Activated CD4-positive, alpha-beta memory T cell treated with anti-CD3 and anti-CD28 coated beads for 36 hours (primary cell): ENCODE results near the gene TMEM214. TPM values are rescaled to one million over a fixed set of nuclear protein-coding genes. Genes with fewer than 3 reads are reported as not detected.

Experiments used
- CTCF ChIA-PET: fragments of 350-600 bp; sonication (Branson Sonifier 250); formaldehyde crosslinking; loops from one replicate; lab custom pipeline; 2021; ENCODE audit warnings: antibody characterized with exemption, inconsistent platforms; lab: Charles Lee
- POLR2A ChIA-PET: fragments of 350-600 bp; sonication (Branson Sonifier 250); formaldehyde crosslinking; loops from one replicate; lab custom pipeline; 2021; ENCODE audit warnings: antibody characterized with exemption; lab: Charles Lee
- DNase-seq: peaks from one replicate; pipeline ENCODE4 v3.0.0-alpha.2; 2020
- H3K27ac Mint-ChIP-seq: one replicate; pipeline ENCODE4 v1.8.0; 2021; ENCODE audit warnings: mixed read lengths
- H3K27me3 Mint-ChIP-seq: one replicate; pipeline ENCODE4 v1.8.0; 2021; ENCODE audit warnings: mixed read lengths
- H3K36me3 Mint-ChIP-seq: one replicate; pipeline ENCODE4 v1.8.0; 2021; ENCODE audit warnings: mixed read lengths
- H3K4me1 Mint-ChIP-seq: one replicate; pipeline ENCODE4 v1.8.0; 2021; ENCODE audit warnings: low read depth, mixed read lengths
- H3K4me3 Mint-ChIP-seq: one replicate; pipeline ENCODE4 v1.8.0; 2021; ENCODE audit warnings: mild to moderate bottlenecking, mixed read lengths
- H3K9me3 Mint-ChIP-seq: one replicate; pipeline ENCODE4 v1.8.0; 2021; ENCODE audit warnings: mixed read lengths
- intact Hi-C: fragments of 100-400 bp; cut with micrococcal nuclease; formaldehyde crosslinking; loops from one replicate; pipeline ENCODE4 v1.15.1; 2023
- total RNA-seq, 2 experiments: library from RNA; stranded (reverse); gene quantifications; one replicate each; pipeline ENCODE4 v1.2.3, GENCODE V29; 2021

The TMEM214 gene
- total RNA-seq, 2 experiments from 2014 or later = 52.4 to 60.1 TPM

- Mint-ChIP-seq H3K4me3 (no peak overlapping the region), H3K36me3 (no peaks in the 10 kb centered on the region), H3K9me3 (no peaks in the 10 kb centered on the region), H3K27me3 (peaks cover 1% of the 10 kb centered on the region), H3K4me1 (peaks cover 5% of the 10 kb centered on the region), H3K27ac (no peak overlapping the region)
- POLR2A ChIA-PET = no interaction called here
- CTCF ChIA-PET = interaction anchor here (1.1 to 6.4 kb wide), 4 partner anchors 10 to 169 kb away, joined by 4 to 205 read pairs (median 6); no protein-coding TSS in a partner anchor
- intact Hi-C loops = loop anchor here (10.0 kb wide), 1 partner anchor 170 kb away; the partner anchor contains the start of gene DPYSL5
- DNase-seq = no peak
Observed at GRCh38 chr2:27014771-27015433, 17.9 kb upstream of the TMEM214 start.

- Mint-ChIP-seq H3K4me3 (no peak overlapping the region), H3K4me1 (no peaks in the 10 kb centered on the region), H3K9me3 (no peaks in the 10 kb centered on the region), H3K36me3 (no peaks in the 10 kb centered on the region), H3K27me3 (no peaks in the 10 kb centered on the region), H3K27ac (no peak overlapping the region)
- peak; percentile 54 for DNase-seq
- POLR2A ChIA-PET = no interaction called here
- CTCF ChIA-PET = interaction anchor here (0.6 to 6.4 kb wide), 39 partner anchors 8 to 282 kb away, joined by 3 to 205 read pairs (median 4); partner anchors contain the start of genes AGBL5, MAPRE3, OST4 and TMEM214
- intact Hi-C loops = loop anchor here (1.0 to 10.0 kb wide), 2 partner anchors 56 to 172 kb away; partner anchors contain the start of gene DPYSL5
Observed at GRCh38 chr2:27016801-27017325, 15.9 kb upstream of the TMEM214 start.

DNA sequence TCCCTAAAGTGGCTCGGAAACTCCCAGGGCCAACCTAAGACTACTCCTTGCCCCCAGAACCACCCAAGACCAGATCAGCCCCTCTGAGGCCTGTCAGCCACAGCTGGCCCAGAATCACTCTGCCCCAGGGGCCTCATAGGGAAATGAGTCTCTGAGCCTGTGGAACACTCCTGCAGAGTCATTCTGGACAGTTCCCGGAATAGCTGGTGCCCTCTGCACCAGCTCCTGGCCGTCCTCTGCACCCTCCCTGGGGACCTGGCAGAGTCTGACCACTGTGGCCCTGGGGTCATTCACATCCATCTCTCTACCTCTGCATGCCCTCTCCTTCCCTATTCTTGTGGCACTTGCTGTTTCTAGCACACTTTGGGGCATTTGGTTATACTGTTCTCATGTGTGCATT is 14.6 kb upstream of the TMEM214 start:
- no peaks in the 10 kb centered on the region for H3K36me3 Mint-ChIP-seq
- ChIA-PET CTCF (interaction anchor here (1.2 to 6.4 kb wide), 7 partner anchors 36 to 172 kb away, joined by 3 to 205 read pairs (median 5); no protein-coding TSS in a partner anchor), POLR2A (no interaction called here)
- no peak overlapping the region for H3K27ac Mint-ChIP-seq
- no peaks in the 10 kb centered on the region for H3K27me3 Mint-ChIP-seq
- H3K9me3 Mint-ChIP-seq = no peaks in the 10 kb centered on the region
- no peak overlapping the region for H3K4me3 Mint-ChIP-seq
- intact Hi-C loops = loop anchor here (10.0 kb wide), 1 partner anchor 173 kb away; the partner anchor contains the start of gene DPYSL5
- no peak for DNase-seq
- no peaks in the 10 kb centered on the region for H3K4me1 Mint-ChIP-seq

GRCh38 chr2:27019459-27019858 is 13.3 kb upstream of the TMEM214 start:
- Mint-ChIP-seq H3K27me3 (no peaks in the 10 kb centered on the region), H3K36me3 (peaks cover 2% of the 10 kb centered on the region), H3K27ac (no peak overlapping the region), H3K4me3 (no peak overlapping the region), H3K9me3 (no peaks in the 10 kb centered on the region), H3K4me1 (no peaks in the 10 kb centered on the region)
- no peak for DNase-seq
- POLR2A ChIA-PET = no interaction called here
- CTCF ChIA-PET = interaction anchor here (1.4 to 6.4 kb wide), 2 partner anchors 57 to 173 kb away, joined by 3 to 205 read pairs; no protein-coding TSS in a partner anchor
- intact Hi-C loops = loop anchor here (10.0 kb wide), 1 partner anchor 175 kb away; the partner anchor contains the start of gene DPYSL5

DNA sequence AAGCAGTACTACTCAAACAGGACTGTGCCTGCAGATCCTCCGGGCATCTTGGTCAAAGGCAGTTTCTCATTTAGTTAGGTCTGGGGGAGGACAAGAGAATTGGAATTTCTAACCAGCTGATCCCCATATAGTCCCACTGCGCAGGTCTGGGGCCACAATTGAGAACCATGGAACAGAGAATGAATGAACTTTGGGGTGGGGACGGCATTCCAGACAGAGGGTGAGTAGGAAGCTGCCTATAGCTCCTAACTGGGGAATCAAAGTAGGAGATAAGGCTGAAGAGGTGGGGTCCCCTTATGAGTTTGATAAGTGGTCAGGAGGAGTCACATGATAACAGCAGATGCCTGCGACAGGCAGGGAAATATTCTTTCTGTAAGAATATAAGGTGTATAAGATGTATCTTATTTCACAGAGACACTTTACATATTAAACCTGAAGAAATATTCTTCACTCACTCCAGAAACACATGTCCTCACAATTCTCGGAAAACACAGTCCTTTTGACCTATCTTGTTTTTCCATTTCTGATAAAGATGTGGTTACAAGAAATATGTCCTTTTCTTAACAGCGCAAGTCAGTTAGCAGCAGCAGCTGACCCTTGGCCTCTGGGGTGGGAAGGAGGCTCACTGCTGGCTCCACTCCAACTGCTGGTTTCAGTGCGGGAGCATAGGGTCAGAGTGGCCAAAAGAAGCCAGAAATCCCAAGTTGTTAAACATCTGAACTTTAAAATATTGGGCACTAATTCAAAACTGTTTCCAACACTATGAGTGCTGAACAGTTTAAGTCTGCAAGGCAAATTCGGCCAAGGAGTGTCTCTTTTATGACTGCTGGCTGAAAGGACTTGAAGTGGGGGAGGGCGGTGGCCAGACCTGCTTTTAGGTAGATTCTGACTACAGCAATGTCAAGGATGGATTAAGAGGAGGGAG is 12.6 kb upstream of the TMEM214 start:
- Mint-ChIP-seq H3K36me3 (peaks cover 4% of the 10 kb centered on the region), H3K4me1 (no peaks in the 10 kb centered on the region), H3K9me3 (no peaks in the 10 kb centered on the region), H3K27ac (no peak overlapping the region), H3K4me3 (no peak overlapping the region), H3K27me3 (no peaks in the 10 kb centered on the region)
- intact Hi-C loops = loop anchor here (10.0 kb wide), 1 partner anchor 175 kb away; the partner anchor contains the start of gene DPYSL5
- ChIA-PET CTCF (interaction anchor here (6.4 kb wide), 1 partner anchor 58 kb away, joined by 205 read pairs; no protein-coding TSS in a partner anchor), POLR2A (no interaction called here)
- DNase-seq = no peak

DNA sequence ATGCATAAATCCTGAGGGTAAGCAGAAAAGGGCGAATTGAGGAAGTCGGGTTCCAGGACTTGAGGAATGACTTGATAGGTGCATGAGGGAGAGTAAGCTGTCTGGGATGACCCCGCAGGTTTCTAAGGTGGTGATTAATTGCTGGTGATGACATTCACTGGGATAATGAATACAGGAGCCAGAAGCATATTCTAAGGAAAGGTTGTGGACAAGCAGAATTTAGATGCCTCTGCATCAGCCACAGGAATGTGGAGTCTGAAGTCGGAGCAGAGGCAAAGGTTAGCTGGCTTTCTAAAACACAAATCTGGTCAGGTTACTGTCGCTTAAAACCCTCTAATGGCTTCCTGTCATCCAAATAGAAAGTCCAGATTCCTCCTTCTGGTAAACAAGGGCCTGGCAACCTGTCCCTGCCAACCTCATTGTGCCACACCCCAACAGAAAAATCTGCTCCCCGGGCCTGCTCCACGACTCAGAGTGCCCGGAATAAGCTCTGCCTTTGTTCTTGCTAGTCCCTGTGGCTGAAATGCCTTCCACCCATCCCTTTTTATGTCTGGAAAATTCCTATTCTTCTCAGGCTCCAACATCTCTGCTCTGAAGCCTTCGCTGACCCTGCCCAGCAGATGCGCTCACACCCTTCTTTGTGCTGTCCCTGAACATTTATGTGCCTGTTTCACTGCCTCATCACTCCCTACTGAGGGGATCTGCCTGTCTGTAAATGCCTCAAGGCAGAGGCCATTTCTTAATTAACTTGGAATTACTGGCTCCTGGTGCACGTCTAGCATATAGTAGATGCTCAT is 11.3 kb upstream of the TMEM214 start:
- H3K4me3 Mint-ChIP-seq = no peak overlapping the region
- ChIA-PET CTCF (interaction anchor here (0.9 kb wide), 1 partner anchor 11 kb away, joined by 3 read pairs; no protein-coding TSS in a partner anchor), POLR2A (no interaction called here)
- H3K27ac Mint-ChIP-seq = no peak overlapping the region
- peaks cover 6% of the 10 kb centered on the region for H3K36me3 Mint-ChIP-seq
- no peaks in the 10 kb centered on the region for H3K9me3 Mint-ChIP-seq
- intact Hi-C loops = no loop called here
- no peaks in the 10 kb centered on the region for H3K4me1 Mint-ChIP-seq
- no peak for DNase-seq
- no peaks in the 10 kb centered on the region for H3K27me3 Mint-ChIP-seq

GRCh38 chr2:27023740-27024139 is 9.0 kb upstream of the TMEM214 start:
- no peak for DNase-seq
- ChIA-PET CTCF (interaction anchor here (1.1 to 2.8 kb wide), 2 partner anchors 8 to 178 kb away, joined by 3 to 9 read pairs; no protein-coding TSS in a partner anchor), POLR2A (no interaction called here)
- Mint-ChIP-seq H3K4me3 (no peak overlapping the region), H3K36me3 (peaks cover 6% of the 10 kb centered on the region), H3K27ac (no peak overlapping the region), H3K27me3 (no peaks in the 10 kb centered on the region), H3K4me1 (peaks cover 2% of the 10 kb centered on the region), H3K9me3 (no peaks in the 10 kb centered on the region)
- intact Hi-C loops = no loop called here

- Mint-ChIP-seq H3K27ac (no peak overlapping the region), H3K36me3 (peaks cover 6% of the 10 kb centered on the region), H3K9me3 (no peaks in the 10 kb centered on the region), H3K4me1 (peaks cover 5% of the 10 kb centered on the region), H3K27me3 (no peaks in the 10 kb centered on the region), H3K4me3 (no peak overlapping the region)
- intact Hi-C loops = no loop called here
- ChIA-PET CTCF (interaction anchor here (1.1 to 2.8 kb wide), 2 partner anchors 8 to 178 kb away, joined by 3 to 9 read pairs; no protein-coding TSS in a partner anchor), POLR2A (no interaction called here)
- no peak for DNase-seq
Observed at GRCh38 chr2:27024188-27024587, 8.6 kb upstream of the TMEM214 start.

- no peak for DNase-seq
- ChIA-PET CTCF (interaction anchor here (1.1 to 2.8 kb wide), 3 partner anchors 9 to 179 kb away, joined by 3 to 9 read pairs (median 8); no protein-coding TSS in a partner anchor), POLR2A (no interaction called here)
- Mint-ChIP-seq H3K4me3 (no peak overlapping the region), H3K36me3 (peaks cover 6% of the 10 kb centered on the region), H3K9me3 (no peaks in the 10 kb centered on the region), H3K27ac (no peak overlapping the region), H3K27me3 (no peaks in the 10 kb centered on the region), H3K4me1 (peaks cover 10% of the 10 kb centered on the region)
- intact Hi-C loops = no loop called here
Observed at GRCh38 chr2:27024812-27025211, 8.0 kb upstream of the TMEM214 start.

DNA sequence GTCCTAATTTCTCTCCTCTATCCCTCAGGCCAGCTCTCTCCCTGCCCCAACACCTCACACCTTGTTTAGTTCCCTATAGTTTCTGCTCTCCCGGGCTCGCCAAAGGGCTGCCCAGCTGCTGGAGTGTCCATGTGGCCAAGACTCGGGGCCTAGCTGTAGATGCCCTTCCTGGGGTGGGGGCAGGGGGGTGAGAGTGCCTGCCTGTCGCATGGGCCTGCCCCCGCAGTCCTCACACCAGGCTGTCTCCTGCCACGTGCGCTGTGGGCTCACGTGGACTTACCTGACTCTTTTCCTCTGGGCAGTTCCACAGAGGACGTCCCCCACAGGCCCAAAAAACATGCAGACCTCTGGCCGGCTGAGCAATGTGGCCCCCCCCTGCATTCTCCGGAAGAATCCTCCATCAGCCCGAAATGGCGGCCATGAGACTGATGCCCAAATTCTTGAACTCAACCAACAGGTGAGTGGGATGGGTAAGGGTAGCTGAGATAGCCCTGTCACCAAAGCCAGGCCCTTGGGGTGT is 7.4 kb upstream of the TMEM214 start:
- ChIA-PET CTCF (interaction anchor here (1.7 to 2.8 kb wide), 2 partner anchors 9 to 64 kb away, joined by 8 to 9 read pairs; no protein-coding TSS in a partner anchor), POLR2A (no interaction called here)
- Mint-ChIP-seq H3K9me3 (no peaks in the 10 kb centered on the region), H3K36me3 (peaks cover 6% of the 10 kb centered on the region), H3K4me1 (peaks cover 11% of the 10 kb centered on the region), H3K27ac (no peak overlapping the region), H3K27me3 (no peaks in the 10 kb centered on the region), H3K4me3 (no peak overlapping the region)
- intact Hi-C loops = no loop called here
- DNase-seq = no peak
